ENCODE data around the gene EPHA8.

The EPHA8 gene

GRCh38 chr1:22569269-22569668, 6.0 kb downstream of the EPHA8 start:
- no peak for DNase-seq

DNA sequence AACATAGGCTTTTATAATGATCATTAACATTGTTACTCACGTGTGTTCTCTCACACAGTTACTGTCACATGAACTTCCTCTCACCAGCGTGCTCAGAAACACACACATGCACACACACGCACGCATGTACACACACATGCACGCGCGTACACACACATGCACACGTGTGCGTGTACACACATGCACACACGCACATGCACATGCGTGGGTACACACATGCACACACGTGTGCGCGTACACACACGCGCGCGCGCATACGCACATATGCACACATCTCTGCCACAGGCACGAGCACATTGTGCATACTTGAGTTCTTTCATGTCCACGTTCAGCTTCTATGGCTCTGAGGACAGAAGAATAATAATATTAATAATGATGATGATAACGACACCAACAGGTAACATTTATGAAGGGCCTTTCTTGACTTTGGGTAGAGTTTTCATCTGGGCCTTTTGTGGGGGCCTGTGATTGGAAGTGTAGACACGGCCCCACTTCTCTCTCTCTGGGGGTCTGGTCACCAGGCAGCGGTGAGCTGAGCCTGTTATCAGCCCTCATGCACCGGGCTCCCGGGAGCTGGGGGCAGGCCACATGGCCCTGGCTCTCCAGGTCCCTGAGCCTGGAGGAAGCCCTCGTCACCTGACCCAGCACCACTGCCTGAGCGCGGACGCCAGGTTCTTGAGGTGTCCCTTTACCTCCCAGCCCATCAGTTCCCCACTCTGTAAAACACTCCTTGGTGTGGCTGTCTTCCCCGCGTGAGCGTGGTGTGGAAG, 7.0 kb downstream of the EPHA8 start:
- DNase-seq: no peak

DNA sequence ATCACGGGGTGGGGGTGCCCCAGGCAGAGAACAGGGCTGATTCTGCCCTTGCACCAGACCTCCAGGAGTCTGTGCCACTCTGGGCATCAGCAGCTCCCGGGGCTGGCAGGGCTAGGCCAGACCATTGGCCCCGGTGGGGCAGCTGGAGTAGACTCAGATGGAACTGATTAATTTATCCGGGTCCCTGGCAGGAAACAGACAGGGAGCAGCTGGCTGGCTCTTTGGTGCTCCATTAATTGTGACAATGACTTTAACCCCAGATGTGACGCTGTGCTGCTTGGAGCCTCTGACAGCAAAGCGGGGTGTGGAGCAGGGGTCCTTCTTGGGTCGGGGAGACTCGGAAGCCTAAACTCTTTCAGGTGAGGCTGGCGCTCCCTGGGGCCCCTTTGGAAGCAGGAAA, 9.5 kb downstream of the EPHA8 start:
- no peak for DNase-seq

GRCh38 chr1:22573237-22573636, 9.9 kb downstream of the EPHA8 start:
- DNase-seq: no peak

- no peak for DNase-seq
Observed at GRCh38 chr1:22575532-22576149, 12.4 kb downstream of the EPHA8 start.

- DNase-seq: no peak
Observed at GRCh38 chr1:22576150-22576544, 12.9 kb downstream of the EPHA8 start.

DNA sequence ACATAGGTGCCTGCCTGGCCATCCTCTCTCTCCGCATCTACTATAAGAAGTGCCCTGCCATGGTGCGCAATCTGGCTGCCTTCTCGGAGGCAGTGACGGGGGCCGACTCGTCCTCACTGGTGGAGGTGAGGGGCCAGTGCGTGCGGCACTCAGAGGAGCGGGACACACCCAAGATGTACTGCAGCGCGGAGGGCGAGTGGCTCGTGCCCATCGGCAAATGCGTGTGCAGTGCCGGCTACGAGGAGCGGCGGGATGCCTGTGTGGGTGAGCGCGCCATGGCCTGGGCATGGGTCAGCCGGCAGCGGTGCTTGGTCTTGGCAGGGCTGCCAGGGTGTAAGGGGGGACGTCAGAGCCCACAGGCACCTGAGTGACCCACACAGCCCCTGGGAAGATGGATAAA, 13.3 kb downstream of the EPHA8 start:
- no peak for DNase-seq

DNA sequence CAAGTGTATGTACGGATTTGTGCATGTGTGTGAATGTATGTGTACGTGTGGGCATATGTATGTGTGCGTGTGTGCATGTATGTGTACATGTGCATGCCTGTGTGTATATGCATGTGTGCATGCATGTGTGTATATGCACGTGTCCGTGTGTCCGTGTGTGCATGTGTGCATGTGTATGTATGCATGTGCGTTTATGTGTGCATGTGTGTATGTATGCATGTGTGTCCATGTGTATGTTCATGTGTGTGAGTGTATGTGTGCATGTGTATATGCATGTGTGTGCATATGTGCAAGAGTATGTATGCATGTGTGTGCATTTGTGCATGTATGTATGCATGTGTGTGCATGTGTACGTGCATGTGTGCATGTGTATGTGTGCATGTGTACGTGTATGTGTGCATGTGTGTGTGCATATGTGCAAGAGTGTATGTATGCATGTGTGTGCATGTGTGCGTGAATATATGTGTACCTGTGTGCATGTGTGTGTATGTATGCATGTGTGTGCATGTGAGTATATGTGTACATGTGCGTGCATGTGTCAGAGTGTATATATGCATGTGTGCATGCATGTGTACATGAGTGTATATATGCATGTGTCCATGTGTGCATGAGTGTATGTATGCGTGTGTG, 15.6 kb downstream of the EPHA8 start:
- no peak for DNase-seq

- DNase-seq: no peak
Observed at GRCh38 chr1:22579541-22580155, 16.4 kb downstream of the EPHA8 start.

DNA sequence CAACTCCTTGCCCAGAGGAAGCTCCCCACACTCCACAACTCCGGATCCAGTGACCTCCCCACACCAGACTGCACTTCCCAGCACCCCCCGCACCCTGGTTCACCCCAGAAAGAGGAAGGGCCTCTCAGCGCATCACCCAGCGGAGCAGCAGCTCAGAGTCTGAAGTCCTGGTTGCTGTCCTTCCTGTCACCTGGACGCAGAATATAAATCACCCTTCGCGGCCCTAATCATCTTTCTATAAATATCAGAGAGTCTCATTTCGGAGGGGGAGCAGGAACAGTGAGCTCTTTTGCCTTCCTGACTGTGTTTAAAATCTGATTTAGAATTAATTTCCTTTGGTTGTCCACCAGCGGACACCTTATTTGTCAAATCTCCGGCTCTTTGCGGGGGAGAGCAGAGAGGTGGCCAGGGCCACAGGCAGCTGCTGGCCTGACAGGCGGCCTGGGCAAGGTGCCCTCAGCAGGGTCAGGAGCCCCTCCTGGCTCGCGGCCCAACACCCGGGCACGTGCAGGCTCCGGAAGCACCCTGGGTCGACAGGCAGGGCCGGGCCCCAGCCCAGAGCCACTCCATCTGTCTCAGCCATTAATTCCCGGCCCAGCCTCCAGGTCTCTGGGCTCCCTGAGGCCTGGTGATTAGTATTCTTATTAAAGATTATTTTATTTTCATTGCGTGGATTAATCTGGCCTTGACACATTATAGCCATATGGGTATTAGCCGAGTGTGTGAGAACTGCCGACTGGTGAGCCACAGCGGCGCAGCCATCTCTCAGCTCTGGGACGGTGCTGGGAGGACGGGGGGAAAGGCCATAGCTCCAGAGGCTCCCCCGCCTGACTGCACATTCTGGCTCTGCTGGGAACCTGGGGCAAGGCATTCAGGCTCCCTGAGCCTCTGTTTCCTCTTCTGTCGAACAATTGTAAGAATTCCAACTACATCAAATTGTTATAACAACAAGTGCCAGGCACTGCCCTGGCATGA, 19.7 kb downstream of the EPHA8 start:
- DNase-seq: no peak

- no peak for DNase-seq
Observed at GRCh38 chr1:22584001-22584562, 20.8 kb downstream of the EPHA8 start.

DNA sequence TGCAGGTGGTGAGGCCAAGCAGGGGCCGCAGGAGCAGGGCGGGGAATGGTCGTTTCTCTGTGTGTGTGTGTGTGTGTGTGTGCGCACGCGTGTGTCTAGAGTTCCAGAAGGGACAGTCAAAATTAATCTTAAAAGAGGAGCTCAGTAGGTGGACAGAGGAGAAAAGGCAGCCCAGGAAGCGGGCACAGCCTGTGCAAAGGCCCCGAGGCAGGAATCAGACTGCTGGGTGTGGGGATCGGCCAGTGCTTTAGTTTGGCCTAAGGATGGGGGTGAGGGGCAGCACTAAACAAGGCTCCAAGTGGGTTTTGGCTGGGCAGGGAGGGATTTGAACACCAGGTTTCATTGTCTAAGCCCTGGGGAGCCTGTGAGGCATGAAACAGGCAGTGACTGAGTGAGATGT, 21.7 kb downstream of the EPHA8 start:
- DNase-seq: no peak

DNA sequence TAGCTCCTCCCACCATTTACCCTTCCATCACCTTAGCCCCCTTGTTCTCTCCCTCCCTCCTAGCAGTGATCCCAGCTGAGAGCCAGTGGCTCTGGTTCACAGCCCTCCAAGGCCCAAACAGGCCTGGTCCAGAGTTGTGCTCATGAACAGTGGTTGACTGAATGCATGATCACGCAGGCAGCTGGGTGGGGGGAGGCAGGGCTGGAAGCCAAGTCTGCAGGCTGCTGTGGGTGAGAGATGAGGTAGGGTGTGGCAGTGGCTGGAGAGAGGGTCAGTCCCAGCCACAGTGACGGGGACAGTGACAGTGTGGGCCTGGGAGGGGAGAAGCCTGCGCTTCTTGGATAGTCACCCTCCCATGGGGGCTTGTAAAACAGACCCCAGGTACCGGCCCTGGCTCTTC, 22.2 kb downstream of the EPHA8 start:
- DNase-seq: no peak

GRCh38 chr1:22586356-22587130, 23.3 kb downstream of the EPHA8 start:
- DNase-seq: no peak

- DNase-seq: no peak
Observed at GRCh38 chr1:22587247-22587646, 24.0 kb downstream of the EPHA8 start.

- no peak for DNase-seq
Observed at GRCh38 chr1:22588899-22589422, 25.7 kb downstream of the EPHA8 start.

- no peak for DNase-seq
Observed at GRCh38 chr1:22591576-22591975, 28.3 kb downstream of the EPHA8 start.

GRCh38 chr1:22592051-22592450, 28.8 kb downstream of the EPHA8 start:
- DNase-seq: no peak

GRCh38 chr1:22592919-22593790, 29.9 kb downstream of the EPHA8 start:
- no peak for DNase-seq

- no peak for DNase-seq
Observed at GRCh38 chr1:22594396-22594795, 31.1 kb downstream of the EPHA8 start.

Measured in CD4-positive, alpha-beta T cell treated with Interleukin-17A for 1 hour (primary cell).